ENCODE measurements around the gene POLR2M. TPM values are rescaled to one million over a fixed set of nuclear protein-coding genes. Genes with fewer than 3 reads are reported as not detected.

Gene POLR2M
- total RNA-seq: 10 to 100 TPM; 84.1 to 86.5 TPM

GRCh38 chr15:57706405-57707209 lies at the start of gene POLR2M:
TSS of gene POLR2M (plus strand) at chr15:57706714. CDS start at chr15:57706843, 129 bp downstream.
- H3K36me3 Mint-ChIP-seq: peaks cover 30% of the 10 kb centered on the region
- peak within 1 kb of the TSS; percentile 88 for H3K27ac Mint-ChIP-seq
- no peaks in the 10 kb centered on the region for H3K9me3 Mint-ChIP-seq
- intact Hi-C loops (cut with micrococcal nuclease): loop anchor here (1.0 to 10.0 kb wide), 7 partner anchors 120 to 1714 kb away; partner anchors contain the start of genes MINDY2, NEDD4 and TCF12
- H3K27me3 Mint-ChIP-seq: no peaks in the 10 kb centered on the region
- DNase-seq: peak; percentile 96
- CTCF ChIA-PET: interaction anchor here (0.7 to 3.6 kb wide), 7 partner anchors 25 to 400 kb away, joined by 3 to 17 read pairs (median 5); no protein-coding TSS in a partner anchor
- POLR2A ChIA-PET: interaction anchor here (0.7 to 1.4 kb wide), 5 partner anchors 15 to 143 kb away, joined by 3 to 5 read pairs (median 3); no protein-coding TSS in a partner anchor
- H3K4me3 Mint-ChIP-seq: peak within 1 kb of the TSS; percentile 84
- H3K4me1 Mint-ChIP-seq (ENCODE audit: low read depth): peaks cover 71% of the 10 kb centered on the region

DNA sequence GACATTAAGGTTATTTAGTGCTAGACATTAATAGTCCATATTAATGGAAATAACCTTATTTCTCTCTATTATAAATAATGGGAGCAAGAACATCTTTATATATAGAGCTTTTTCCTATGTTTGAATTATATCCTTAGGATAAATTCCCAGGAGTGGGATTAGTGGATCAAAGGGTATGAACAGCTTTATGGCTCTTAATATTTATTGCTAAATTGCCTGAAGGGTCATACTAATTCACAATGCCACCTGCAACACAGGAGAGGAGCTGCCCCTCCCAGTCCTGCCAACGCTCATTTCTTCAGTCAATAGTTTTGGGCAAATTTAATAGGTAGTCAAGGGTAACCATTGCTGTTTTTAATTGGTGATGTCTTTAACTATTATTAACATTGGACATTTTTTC lies 48.9 kb upstream of the POLR2M start:
- Mint-ChIP-seq H3K27me3 (peaks cover 3% of the 10 kb centered on the region), H3K4me1 (ENCODE audit: low read depth) (no peaks in the 10 kb centered on the region), H3K4me3 (no peak overlapping the region), H3K36me3 (no peaks in the 10 kb centered on the region), H3K9me3 (no peaks in the 10 kb centered on the region), H3K27ac (no peak overlapping the region)
- ChIA-PET POLR2A (no interaction called here), CTCF (interaction anchor here (1.3 kb wide), 1 partner anchor 16 kb away, joined by 4 read pairs; no protein-coding TSS in a partner anchor)
- no peak for DNase-seq
- intact Hi-C loops (cut with micrococcal nuclease): no loop called here

DNA sequence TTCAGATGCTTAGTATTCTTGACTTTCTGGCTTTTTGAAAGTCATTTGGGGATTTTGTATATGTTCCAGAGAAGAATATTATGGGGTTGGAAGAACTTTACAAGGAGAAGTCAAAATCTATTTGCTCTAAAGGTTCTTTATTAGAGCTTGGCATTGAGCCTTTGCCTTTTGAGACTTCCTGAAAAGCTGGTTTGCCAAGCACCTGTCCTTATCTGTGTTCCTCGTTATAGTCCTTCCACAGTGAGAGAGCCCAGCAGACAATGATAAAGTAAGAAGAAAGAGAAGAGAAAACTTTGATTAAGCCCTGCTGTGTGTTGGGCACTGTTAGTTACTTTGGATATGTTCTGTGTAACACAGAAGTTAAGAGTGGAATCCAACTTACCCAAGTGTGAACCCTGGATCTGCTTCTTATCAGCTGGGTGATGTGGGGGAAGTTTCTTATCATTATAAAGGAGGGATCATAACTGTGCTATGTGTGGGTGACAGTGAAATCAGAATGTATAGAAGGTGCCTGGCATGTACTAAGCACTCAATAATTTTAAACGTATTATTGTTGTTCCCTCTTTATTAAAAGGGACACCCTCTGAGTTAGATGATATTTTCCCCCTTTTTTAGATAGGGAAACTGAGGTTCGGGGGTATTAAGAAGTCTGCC lies 44.3 kb upstream of the POLR2M start:
- no peak for DNase-seq
- Mint-ChIP-seq H3K36me3 (no peaks in the 10 kb centered on the region), H3K27me3 (peaks cover 3% of the 10 kb centered on the region), H3K27ac (no peak overlapping the region), H3K4me1 (ENCODE audit: low read depth) (no peaks in the 10 kb centered on the region), H3K9me3 (no peaks in the 10 kb centered on the region), H3K4me3 (no peak overlapping the region)
- intact Hi-C loops (cut with micrococcal nuclease): no loop called here
- POLR2A ChIA-PET: no interaction called here
- CTCF ChIA-PET: interaction anchor here (1.1 to 1.6 kb wide), 3 partner anchors 21 to 102 kb away, joined by 3 to 9 read pairs (median 4); no protein-coding TSS in a partner anchor

DNA sequence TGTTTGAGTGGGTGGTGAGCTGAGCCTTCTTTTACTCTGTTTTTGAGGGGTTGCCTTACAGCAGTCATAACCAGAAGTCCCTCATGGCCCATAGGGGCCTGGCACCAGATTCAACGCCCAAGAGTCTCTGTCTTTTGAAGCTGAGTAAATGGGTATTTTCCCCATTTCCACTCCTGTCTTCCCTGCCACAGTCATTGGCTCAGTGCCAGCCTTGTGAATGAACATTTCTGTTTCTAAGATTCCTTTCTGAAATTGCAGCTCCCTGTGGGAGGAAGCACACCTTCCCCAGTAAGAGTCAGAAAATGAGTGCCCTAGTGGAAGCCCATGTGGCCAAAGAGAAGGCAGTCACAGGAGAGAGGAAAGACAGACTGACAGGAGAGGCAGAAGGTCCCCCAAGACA lies 43.7 kb upstream of the POLR2M start:
- CTCF ChIA-PET: interaction anchor here (1.1 to 1.6 kb wide), 3 partner anchors 22 to 103 kb away, joined by 3 to 9 read pairs (median 4); no protein-coding TSS in a partner anchor
- no peak for DNase-seq
- no peak overlapping the region for H3K27ac Mint-ChIP-seq
- H3K27me3 Mint-ChIP-seq: peaks cover 3% of the 10 kb centered on the region
- H3K4me1 Mint-ChIP-seq (ENCODE audit: low read depth): no peaks in the 10 kb centered on the region
- H3K4me3 Mint-ChIP-seq: no peak overlapping the region
- POLR2A ChIA-PET: no interaction called here
- no peaks in the 10 kb centered on the region for H3K36me3 Mint-ChIP-seq
- intact Hi-C loops (cut with micrococcal nuclease): no loop called here
- no peaks in the 10 kb centered on the region for H3K9me3 Mint-ChIP-seq

DNA sequence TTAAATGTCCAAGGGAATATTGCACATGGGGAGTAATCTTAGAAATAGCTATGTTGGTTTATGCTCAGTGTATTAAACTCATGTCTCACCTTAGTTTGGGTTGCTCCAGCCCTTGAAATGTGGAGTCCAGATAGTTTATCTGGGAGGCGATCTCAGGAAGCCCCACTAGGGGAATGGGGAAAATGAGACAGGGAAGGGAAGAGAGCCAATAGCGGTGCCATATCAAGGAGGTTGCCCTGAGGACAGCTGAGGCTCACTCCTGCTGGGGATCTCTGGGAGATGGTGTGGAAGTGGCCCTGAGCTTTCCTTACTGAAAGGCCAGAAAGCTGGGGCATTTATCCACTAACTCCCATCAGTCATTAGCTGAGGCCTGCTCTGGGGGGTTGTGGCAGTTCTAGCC lies 43.3 kb upstream of the POLR2M start:
- Mint-ChIP-seq H3K36me3 (no peaks in the 10 kb centered on the region), H3K27me3 (peaks cover 2% of the 10 kb centered on the region), H3K4me1 (ENCODE audit: low read depth) (no peaks in the 10 kb centered on the region), H3K4me3 (no peak overlapping the region), H3K27ac (no peak overlapping the region), H3K9me3 (no peaks in the 10 kb centered on the region)
- DNase-seq: no peak
- ChIA-PET POLR2A (no interaction called here), CTCF (interaction anchor here (1.1 kb wide), 1 partner anchor 103 kb away, joined by 9 read pairs; no protein-coding TSS in a partner anchor)
- intact Hi-C loops (cut with micrococcal nuclease): no loop called here

DNA sequence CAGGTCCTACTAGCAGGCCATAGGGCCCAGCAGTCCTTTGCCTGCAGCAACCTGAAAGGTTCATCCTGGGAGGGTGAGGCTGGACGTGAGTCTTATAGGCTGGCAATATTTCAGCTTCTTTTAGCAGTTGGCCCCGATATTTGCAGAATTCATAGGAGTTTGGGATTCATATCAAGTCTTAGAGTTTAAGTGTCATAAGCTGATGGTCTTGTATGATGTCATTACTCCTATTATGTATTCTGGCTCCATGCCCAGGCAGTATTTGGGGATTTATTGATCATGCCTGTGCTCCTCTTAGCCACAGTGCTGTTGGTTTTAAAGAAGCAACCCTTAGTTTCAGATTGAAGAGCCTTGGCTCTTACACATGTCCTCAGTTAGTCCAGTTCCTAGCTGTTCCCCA lies 41.3 kb upstream of the POLR2M start:
- no peaks in the 10 kb centered on the region for H3K4me1 Mint-ChIP-seq (ENCODE audit: low read depth)
- no peaks in the 10 kb centered on the region for H3K27me3 Mint-ChIP-seq
- H3K36me3 Mint-ChIP-seq: no peaks in the 10 kb centered on the region
- no peak for DNase-seq
- H3K9me3 Mint-ChIP-seq: no peaks in the 10 kb centered on the region
- ChIA-PET CTCF (no interaction called here), POLR2A (no interaction called here)
- no peak overlapping the region for H3K27ac Mint-ChIP-seq
- intact Hi-C loops (cut with micrococcal nuclease): no loop called here
- no peak overlapping the region for H3K4me3 Mint-ChIP-seq

- intact Hi-C loops (cut with micrococcal nuclease): no loop called here
- no peaks in the 10 kb centered on the region for H3K9me3 Mint-ChIP-seq
- H3K4me3 Mint-ChIP-seq: no peak overlapping the region
- H3K4me1 Mint-ChIP-seq (ENCODE audit: low read depth): no peaks in the 10 kb centered on the region
- no peaks in the 10 kb centered on the region for H3K27me3 Mint-ChIP-seq
- ChIA-PET POLR2A (no interaction called here), CTCF (no interaction called here)
- no peak overlapping the region for H3K27ac Mint-ChIP-seq
- no peak for DNase-seq
- H3K36me3 Mint-ChIP-seq: no peaks in the 10 kb centered on the region
Measured at GRCh38 chr15:57665939-57666338, 40.6 kb upstream of the POLR2M start.

DNA sequence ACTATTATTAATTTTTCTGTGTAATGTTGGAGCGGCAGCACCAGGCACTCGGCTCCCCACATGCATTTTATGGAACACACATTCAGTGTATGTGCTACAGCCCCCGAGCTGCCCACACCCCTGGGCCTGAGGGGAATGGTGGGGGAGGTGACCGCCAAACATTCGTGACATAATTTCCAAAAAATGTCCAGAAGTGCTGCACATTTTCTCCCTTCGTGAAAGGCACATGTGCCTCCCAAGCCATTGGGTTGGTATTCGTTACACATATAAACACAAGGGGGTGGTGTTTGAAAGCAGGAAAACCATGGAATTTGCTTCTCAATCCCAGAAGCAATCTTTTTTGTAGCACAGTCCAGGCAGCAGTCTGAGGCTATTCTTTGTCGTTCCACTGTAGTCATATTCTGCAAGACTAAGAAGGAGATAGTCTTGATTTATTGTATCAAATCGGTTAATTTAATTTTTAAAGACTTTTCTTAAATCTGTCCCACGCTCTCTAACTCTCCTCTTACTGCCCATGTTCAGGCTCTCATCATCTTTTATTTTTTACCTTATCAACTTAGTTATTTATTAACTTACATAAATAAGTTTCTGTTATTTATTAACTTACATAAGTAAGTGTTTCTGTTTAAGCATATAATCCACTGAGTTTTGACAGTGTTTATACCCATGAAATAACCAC lies 39.2 kb upstream of the POLR2M start:
- intact Hi-C loops (cut with micrococcal nuclease): no loop called here
- ChIA-PET CTCF (no interaction called here), POLR2A (no interaction called here)
- Mint-ChIP-seq H3K9me3 (no peaks in the 10 kb centered on the region), H3K4me1 (ENCODE audit: low read depth) (no peaks in the 10 kb centered on the region), H3K27ac (no peak overlapping the region), H3K36me3 (no peaks in the 10 kb centered on the region), H3K4me3 (no peak overlapping the region), H3K27me3 (peaks cover 1% of the 10 kb centered on the region)
- no peak for DNase-seq

DNA sequence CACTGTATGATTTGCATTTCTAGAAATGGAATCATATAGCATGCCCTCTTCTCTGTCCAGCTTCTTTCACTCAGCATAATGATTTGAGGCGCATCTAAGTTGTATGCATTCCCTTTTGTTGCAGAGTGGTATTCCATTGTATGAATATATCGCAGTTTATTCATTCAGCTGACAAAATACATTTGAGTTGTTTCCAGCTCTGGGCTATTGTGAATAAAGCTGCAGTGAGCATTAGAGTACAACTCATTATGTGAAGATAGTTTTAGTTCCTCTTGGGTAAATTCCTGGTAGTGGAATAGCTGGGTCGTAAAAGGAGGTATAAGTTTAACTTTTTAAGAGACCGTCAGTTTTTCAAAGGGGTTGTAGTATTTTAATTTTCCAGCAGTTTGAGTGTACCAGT lies 38.5 kb upstream of the POLR2M start:
- CTCF ChIA-PET: no interaction called here
- intact Hi-C loops (cut with micrococcal nuclease): no loop called here
- POLR2A ChIA-PET: no interaction called here
- H3K4me1 Mint-ChIP-seq (ENCODE audit: low read depth): no peaks in the 10 kb centered on the region
- H3K27me3 Mint-ChIP-seq: peaks cover 1% of the 10 kb centered on the region
- no peak overlapping the region for H3K27ac Mint-ChIP-seq
- no peaks in the 10 kb centered on the region for H3K36me3 Mint-ChIP-seq
- DNase-seq: no peak
- H3K4me3 Mint-ChIP-seq: no peak overlapping the region
- no peaks in the 10 kb centered on the region for H3K9me3 Mint-ChIP-seq

GRCh38 chr15:57671636-57672035 lies 34.9 kb upstream of the POLR2M start:
- H3K4me1 Mint-ChIP-seq (ENCODE audit: low read depth): no peaks in the 10 kb centered on the region
- H3K9me3 Mint-ChIP-seq: no peaks in the 10 kb centered on the region
- CTCF ChIA-PET: interaction anchor here (1.2 kb wide), 1 partner anchor 15 kb away, joined by 3 read pairs; no protein-coding TSS in a partner anchor

GRCh38 chr15:57675481-57676181 lies 30.9 kb upstream of the POLR2M start:
- Mint-ChIP-seq H3K36me3 (no peaks in the 10 kb centered on the region), H3K27ac (no peak overlapping the region), H3K4me1 (ENCODE audit: low read depth) (peaks cover 7% of the 10 kb centered on the region), H3K27me3 (peaks cover 1% of the 10 kb centered on the region), H3K4me3 (no peak overlapping the region), H3K9me3 (no peaks in the 10 kb centered on the region)
- intact Hi-C loops (cut with micrococcal nuclease): no loop called here
- no peak for DNase-seq
- POLR2A ChIA-PET: no interaction called here
- CTCF ChIA-PET: no interaction called here

More at GRCh38 chr15:57671636-57672035, 34.9 kb upstream of the POLR2M start:
- no peak overlapping the region for H3K27ac Mint-ChIP-seq
- H3K27me3 Mint-ChIP-seq: peaks cover 1% of the 10 kb centered on the region
- H3K4me3 Mint-ChIP-seq: no peak overlapping the region
- no peak for DNase-seq
- no peaks in the 10 kb centered on the region for H3K36me3 Mint-ChIP-seq
- intact Hi-C loops (cut with micrococcal nuclease): no loop called here
- POLR2A ChIA-PET: no interaction called here

DNA sequence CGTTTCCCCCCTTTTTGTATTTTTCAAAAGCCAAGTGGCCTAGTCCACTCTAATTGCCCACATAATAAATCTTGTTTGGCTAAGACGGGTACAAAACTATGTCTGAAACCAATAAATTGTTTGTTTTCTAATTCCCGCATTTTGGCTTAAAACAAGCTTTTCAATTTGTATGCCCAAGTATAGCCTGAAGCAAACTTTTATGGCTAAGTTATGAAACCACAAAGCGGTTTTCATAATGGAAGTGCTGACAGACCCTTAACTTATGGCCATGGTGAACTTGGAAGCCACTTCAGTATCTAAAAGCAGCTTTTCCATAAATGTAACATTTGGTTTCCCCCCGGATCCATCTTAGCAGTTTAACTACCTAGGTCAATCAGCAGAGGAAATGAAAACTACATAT lies 29.9 kb upstream of the POLR2M start:
- Mint-ChIP-seq H3K9me3 (no peaks in the 10 kb centered on the region), H3K4me3 (no peak overlapping the region), H3K27ac (no peak overlapping the region), H3K36me3 (no peaks in the 10 kb centered on the region), H3K4me1 (ENCODE audit: low read depth) (peaks cover 7% of the 10 kb centered on the region), H3K27me3 (peaks cover 1% of the 10 kb centered on the region)
- ChIA-PET POLR2A (no interaction called here), CTCF (no interaction called here)
- intact Hi-C loops (cut with micrococcal nuclease): no loop called here
- DNase-seq: no peak
